Activated naive CD8-positive, alpha-beta T cell (primary cell): Measurements from ENCODE around the gene IKZF1.

Experiments
- H3K27ac Mint-ChIP-seq: one replicate; pipeline ENCODE4 v1.8.0; 2021; ENCODE audit warnings: mixed read lengths
- H3K27me3 Mint-ChIP-seq: one replicate; pipeline ENCODE4 v1.8.0; 2021; ENCODE audit warnings: mixed read lengths
- H3K36me3 Mint-ChIP-seq: one replicate; pipeline ENCODE4 v1.8.0; 2021; ENCODE audit warnings: mixed read lengths
- H3K4me1 Mint-ChIP-seq: one replicate; pipeline ENCODE4 v1.8.0; 2021; ENCODE audit warnings: low read depth, mixed read lengths
- H3K4me3 Mint-ChIP-seq: one replicate; pipeline ENCODE4 v1.8.0; 2021; ENCODE audit warnings: mild to moderate bottlenecking, mixed read lengths
- H3K9me3 Mint-ChIP-seq: one replicate; pipeline ENCODE4 v1.8.0; 2021; ENCODE audit warnings: low read depth, mixed read lengths

Gene IKZF1

DNA sequence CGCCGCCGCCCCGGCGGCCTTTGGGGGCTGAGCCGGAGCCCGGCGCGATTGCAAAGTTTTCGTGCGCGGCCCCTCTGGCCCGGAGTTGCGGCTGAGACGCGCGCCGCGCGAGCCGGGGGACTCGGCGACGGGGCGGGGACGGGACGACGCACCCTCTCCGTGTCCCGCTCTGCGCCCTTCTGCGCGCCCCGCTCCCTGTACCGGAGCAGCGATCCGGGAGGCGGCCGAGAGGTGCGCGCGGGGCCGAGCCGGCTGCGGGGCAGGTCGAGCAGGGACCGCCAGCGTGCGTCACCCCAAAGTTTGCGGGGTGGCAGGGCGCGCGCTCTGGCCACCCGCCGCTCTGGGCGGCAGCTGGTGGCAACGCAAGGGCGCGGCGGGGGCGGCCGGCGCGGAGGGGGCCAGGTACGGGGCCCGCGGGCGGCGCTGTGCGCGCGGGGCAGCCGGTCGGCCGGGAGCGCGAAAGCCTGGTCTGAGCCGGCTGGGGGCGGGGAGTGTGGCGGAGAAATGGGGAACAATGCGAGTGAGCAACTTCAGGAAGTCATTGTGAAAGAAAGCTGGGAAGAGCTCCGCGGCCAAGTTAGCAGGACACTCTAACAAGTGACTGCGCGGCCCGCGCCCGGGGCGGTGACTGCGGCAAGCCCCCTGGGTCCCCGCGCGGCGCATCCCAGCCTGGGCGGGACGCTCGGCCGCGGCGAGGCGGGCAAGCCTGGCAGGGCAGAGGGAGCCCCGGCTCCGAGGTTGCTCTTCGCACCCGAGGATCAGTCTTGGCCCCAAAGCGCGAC is at the start of gene IKZF1:
Gene IKZF1 (plus strand): TSS at position 588 of the 782 bp plus-strand sequence. CDS start 14,346 bp downstream, outside the sequence.
- H3K4me3 Mint-ChIP-seq, result peak within 1 kb of the TSS; percentile 99

DNA sequence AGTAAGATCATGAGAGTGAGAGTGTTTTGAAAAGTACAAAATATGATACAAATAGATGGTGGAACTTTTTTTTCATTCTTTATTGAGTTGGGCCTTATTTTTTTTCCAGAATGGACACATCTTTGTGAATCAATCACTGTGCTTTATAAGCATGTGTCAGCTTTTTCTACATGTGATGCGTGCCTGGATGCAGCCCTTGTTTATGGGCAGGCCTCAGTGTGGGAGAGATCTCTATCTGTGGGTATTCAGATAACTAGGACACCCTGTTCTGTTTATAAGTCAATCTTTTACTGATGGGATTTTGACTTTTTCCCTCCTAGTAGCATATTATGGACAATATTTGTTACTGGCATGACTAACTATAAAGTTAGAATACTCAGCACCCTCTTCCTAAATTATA is 42.9 kb upstream of the IKZF1 start:
- Mint-ChIP-seq H3K4me3 (peak overlapping the region; percentile 72), H3K36me3 (peaks cover 10% of the 10 kb centered on the region), H3K27me3 (no peaks in the 10 kb centered on the region), H3K9me3 (peaks cover 7% of the 10 kb centered on the region), H3K4me1 (peaks cover 87% of the 10 kb centered on the region), H3K27ac (peak overlapping the region; percentile 98)

More for the DNA sequence above, at the start of gene IKZF1:
- Mint-ChIP-seq H3K4me1 (peaks cover 50% of the 10 kb centered on the region), H3K36me3 (peaks cover 24% of the 10 kb centered on the region), H3K9me3 (no peaks in the 10 kb centered on the region), H3K27me3 (no peaks in the 10 kb centered on the region), H3K27ac (peak within 1 kb of the TSS; percentile 100)

- peaks cover 92% of the 10 kb centered on the region for H3K4me1 Mint-ChIP-seq
- H3K4me3 Mint-ChIP-seq, result peak overlapping the region; percentile 72
- H3K27me3 Mint-ChIP-seq, result no peaks in the 10 kb centered on the region
- peaks cover 10% of the 10 kb centered on the region for H3K36me3 Mint-ChIP-seq
- H3K27ac Mint-ChIP-seq, result peak overlapping the region; percentile 98
- H3K9me3 Mint-ChIP-seq, result peaks cover 7% of the 10 kb centered on the region
Measured at GRCh38 chr7:50262446-50262845, 42.1 kb upstream of the IKZF1 start.

GRCh38 chr7:50262916-50263690 is 41.4 kb upstream of the IKZF1 start:
- Mint-ChIP-seq H3K27me3 (no peaks in the 10 kb centered on the region), H3K4me3 (peak overlapping the region; percentile 72)

GRCh38 chr7:50264908-50265307 is 39.6 kb upstream of the IKZF1 start:
- Mint-ChIP-seq H3K9me3 (peaks cover under 1% of the 10 kb centered on the region), H3K27me3 (no peaks in the 10 kb centered on the region)

More at GRCh38 chr7:50262916-50263690, 41.4 kb upstream of the IKZF1 start:
- H3K9me3 Mint-ChIP-seq, result peaks cover 7% of the 10 kb centered on the region
- H3K36me3 Mint-ChIP-seq, result peaks cover 7% of the 10 kb centered on the region
- peak overlapping the region; percentile 98 for H3K27ac Mint-ChIP-seq
- H3K4me1 Mint-ChIP-seq, result peaks cover 96% of the 10 kb centered on the region

DNA sequence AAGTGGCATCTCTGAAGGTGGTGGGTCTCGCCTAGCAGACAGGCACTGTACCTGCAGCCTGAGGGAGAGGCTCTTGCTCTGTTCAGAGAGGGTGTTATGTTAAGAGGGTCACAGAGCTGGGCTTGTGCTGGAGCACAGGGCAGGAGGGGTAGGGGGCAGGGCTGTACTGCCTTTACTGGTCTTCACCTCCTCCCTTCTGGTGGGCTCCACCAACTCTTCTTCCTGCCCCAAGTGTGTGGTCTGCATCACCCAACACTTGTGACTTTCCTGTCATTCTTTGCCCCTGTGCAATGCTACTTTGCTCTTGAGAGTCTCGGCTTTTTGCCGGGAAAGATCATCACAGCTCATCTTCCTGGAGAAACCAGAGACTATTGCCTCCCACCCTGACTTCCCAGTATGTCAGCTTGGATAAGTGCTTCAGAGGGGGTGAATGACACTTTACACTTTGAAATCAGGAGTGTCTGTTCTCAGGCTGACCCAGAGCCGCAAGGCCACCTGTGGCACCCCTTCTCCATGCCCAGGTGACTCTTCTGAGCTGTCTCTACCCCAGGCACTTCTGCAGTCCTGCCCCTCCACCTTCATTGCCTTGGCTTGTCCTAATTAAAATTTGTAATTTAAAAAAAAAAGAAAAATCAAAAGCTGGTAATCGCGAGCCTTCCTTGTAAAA is 38.4 kb upstream of the IKZF1 start:
- Mint-ChIP-seq H3K36me3 (no peaks in the 10 kb centered on the region), H3K9me3 (peaks cover 3% of the 10 kb centered on the region)

More at GRCh38 chr7:50264908-50265307, 39.6 kb upstream of the IKZF1 start:
- H3K36me3 Mint-ChIP-seq, result peaks cover under 1% of the 10 kb centered on the region
- peak overlapping the region; percentile 98 for H3K27ac Mint-ChIP-seq
- H3K4me1 Mint-ChIP-seq, result peaks cover 99% of the 10 kb centered on the region
- H3K4me3 Mint-ChIP-seq, result peak overlapping the region; percentile 83

GRCh38 chr7:50266635-50267386 is 37.7 kb upstream of the IKZF1 start:
- peaks cover 96% of the 10 kb centered on the region for H3K4me1 Mint-ChIP-seq
- peak overlapping the region; percentile 83 for H3K4me3 Mint-ChIP-seq
- no peaks in the 10 kb centered on the region for H3K27me3 Mint-ChIP-seq
- H3K36me3 Mint-ChIP-seq, result no peaks in the 10 kb centered on the region
- H3K9me3 Mint-ChIP-seq, result peaks cover 3% of the 10 kb centered on the region
- peak overlapping the region; percentile 98 for H3K27ac Mint-ChIP-seq

More for the DNA sequence above, 38.4 kb upstream of the IKZF1 start:
- Mint-ChIP-seq H3K27ac (peak overlapping the region; percentile 98), H3K4me1 (peaks cover 96% of the 10 kb centered on the region), H3K4me3 (peak overlapping the region; percentile 83), H3K27me3 (no peaks in the 10 kb centered on the region)

GRCh38 chr7:50267525-50268041 is 36.9 kb upstream of the IKZF1 start:
- peak overlapping the region; percentile 83 for H3K4me3 Mint-ChIP-seq
- no peaks in the 10 kb centered on the region for H3K36me3 Mint-ChIP-seq
- H3K4me1 Mint-ChIP-seq, result peaks cover 95% of the 10 kb centered on the region
- no peaks in the 10 kb centered on the region for H3K27me3 Mint-ChIP-seq
- H3K9me3 Mint-ChIP-seq, result peaks cover 3% of the 10 kb centered on the region
- peak overlapping the region; percentile 98 for H3K27ac Mint-ChIP-seq

DNA sequence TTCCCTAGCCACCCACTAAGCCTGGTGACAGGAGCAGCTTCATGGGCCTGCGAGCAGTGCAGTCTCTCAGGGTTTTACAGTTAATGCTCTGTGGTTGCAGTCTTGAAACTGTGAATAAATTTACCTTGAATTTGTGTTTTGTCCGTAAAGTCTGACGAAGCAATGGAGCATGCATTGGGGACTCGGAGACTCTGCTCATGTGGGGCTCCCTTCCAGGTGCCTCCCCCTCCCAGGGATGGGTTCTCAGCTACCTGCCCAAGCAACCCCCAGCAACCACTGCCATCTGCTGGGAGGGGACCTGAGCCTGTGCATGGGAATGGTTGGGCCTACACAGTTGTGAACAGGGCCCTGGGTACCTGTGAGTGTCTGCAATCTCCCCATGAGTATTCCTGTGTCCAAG is 36.3 kb upstream of the IKZF1 start:
- Mint-ChIP-seq H3K9me3 (peaks cover 3% of the 10 kb centered on the region), H3K27ac (peak overlapping the region; percentile 98), H3K27me3 (no peaks in the 10 kb centered on the region), H3K36me3 (no peaks in the 10 kb centered on the region), H3K4me1 (peaks cover 95% of the 10 kb centered on the region), H3K4me3 (peak overlapping the region; percentile 83)

DNA sequence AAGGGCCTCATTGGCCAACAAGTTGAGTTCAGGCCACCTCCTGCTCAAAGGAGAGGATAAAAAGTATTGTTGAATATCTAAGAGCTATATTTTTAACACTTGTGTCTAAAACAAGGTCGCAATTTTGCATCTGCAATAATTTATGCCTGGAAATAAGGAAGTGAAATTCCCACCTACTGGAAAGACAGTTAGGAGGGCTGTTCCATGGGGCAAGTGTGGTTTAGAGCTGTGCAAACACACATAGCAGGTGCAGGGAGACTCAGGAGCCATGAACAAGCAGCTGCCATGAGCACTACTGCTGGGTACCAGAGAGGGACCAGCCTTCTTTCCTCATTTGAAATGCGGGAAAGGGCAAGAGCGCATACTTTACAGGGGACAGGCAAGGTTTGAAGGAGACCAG is 35.5 kb upstream of the IKZF1 start:
- Mint-ChIP-seq H3K4me3 (no peak overlapping the region), H3K27me3 (no peaks in the 10 kb centered on the region), H3K36me3 (no peaks in the 10 kb centered on the region), H3K4me1 (peaks cover 95% of the 10 kb centered on the region), H3K9me3 (peaks cover 3% of the 10 kb centered on the region), H3K27ac (peak overlapping the region; percentile 98)

GRCh38 chr7:50270531-50271018 is 33.9 kb upstream of the IKZF1 start:
- Mint-ChIP-seq H3K36me3 (no peaks in the 10 kb centered on the region), H3K27ac (peak overlapping the region; percentile 98), H3K4me1 (peaks cover 93% of the 10 kb centered on the region), H3K27me3 (no peaks in the 10 kb centered on the region), H3K4me3 (peak overlapping the region; percentile 28), H3K9me3 (peaks cover 3% of the 10 kb centered on the region)

GRCh38 chr7:50272808-50273207 is 31.7 kb upstream of the IKZF1 start:
- no peak overlapping the region for H3K4me3 Mint-ChIP-seq
- no peaks in the 10 kb centered on the region for H3K27me3 Mint-ChIP-seq
- H3K4me1 Mint-ChIP-seq, result peaks cover 80% of the 10 kb centered on the region
- H3K27ac Mint-ChIP-seq, result peak overlapping the region; percentile 34
- H3K36me3 Mint-ChIP-seq, result no peaks in the 10 kb centered on the region
- peaks cover 3% of the 10 kb centered on the region for H3K9me3 Mint-ChIP-seq

GRCh38 chr7:50273301-50273700 is 31.2 kb upstream of the IKZF1 start:
- Mint-ChIP-seq H3K9me3 (peaks cover 3% of the 10 kb centered on the region), H3K27ac (no peak overlapping the region), H3K4me1 (peaks cover 77% of the 10 kb centered on the region), H3K27me3 (no peaks in the 10 kb centered on the region), H3K4me3 (no peak overlapping the region), H3K36me3 (no peaks in the 10 kb centered on the region)

- Mint-ChIP-seq H3K27me3 (no peaks in the 10 kb centered on the region), H3K27ac (peak overlapping the region; percentile 5), H3K9me3 (peaks cover 3% of the 10 kb centered on the region), H3K4me3 (no peak overlapping the region), H3K36me3 (no peaks in the 10 kb centered on the region), H3K4me1 (peaks cover 76% of the 10 kb centered on the region)
Measured at GRCh38 chr7:50273870-50274269, 30.6 kb upstream of the IKZF1 start.
